IPS-18a (cell line): Measurements from ENCODE around the gene CXCL8.
"Not testable (repeated sequence)": the region's sequence is repeated elsewhere in the genome, so short reads cannot be mapped to it uniquely, and the experiment has no call there.

Source experiments
- H3K27ac ChIP-seq: one replicate; pipeline ENCODE4 v1.5.1; 2013; ENCODE audit warnings: low read length
- H3K27me3 ChIP-seq: one replicate; pipeline ENCODE4 v1.6.1; 2013; ENCODE audit warnings: mild to moderate bottlenecking, low read length; ENCODE audit not compliant: control insufficient read depth, insufficient read depth
- H3K36me3 ChIP-seq: one replicate; pipeline ENCODE4 v1.6.1; 2013; ENCODE audit warnings: low read depth, low read length; ENCODE audit not compliant: control insufficient read depth
- H3K4me1 ChIP-seq: one replicate; pipeline ENCODE4 v1.6.1; 2013; ENCODE audit warnings: low read depth, low read length; ENCODE audit not compliant: control insufficient read depth
- H3K4me3 ChIP-seq: one replicate; pipeline ENCODE4 v1.5.1; 2013; ENCODE audit warnings: low read length
- H3K9ac ChIP-seq: one replicate; pipeline ENCODE4 v1.6.1; 2013; ENCODE audit warnings: mild to moderate bottlenecking, low read length, moderate library complexity
- H3K9me3 ChIP-seq: one replicate; pipeline ENCODE4 v1.6.1; 2013; ENCODE audit warnings: low read depth, low read length; ENCODE audit not compliant: control insufficient read depth

The CXCL8 gene

GRCh38 chr4:73740353-73740778 lies at the start of gene CXCL8:
Gene CXCL8, plus strand, starts transcription at chr4:73740569. Its CDS starts 90 bp downstream, at chr4:73740659.
- H3K36me3 ChIP-seq, result no peaks in the 10 kb centered on the region
- no peak within 1 kb of the TSS for H3K4me3 ChIP-seq

GRCh38 chr4:73691201-73691600 lies 49.2 kb upstream of the CXCL8 start:
- H3K9me3 ChIP-seq, H3K4me1 ChIP-seq, H3K36me3 ChIP-seq, H3K4me3 ChIP-seq, H3K27ac ChIP-seq, H3K27me3 ChIP-seq, H3K9ac ChIP-seq: not testable (repeated sequence)

More at GRCh38 chr4:73740353-73740778, at the start of gene CXCL8:
- no peaks in the 10 kb centered on the region for H3K9me3 ChIP-seq
- no peak within 1 kb of the TSS for H3K27ac ChIP-seq
- H3K27me3 ChIP-seq, result no peaks in the 10 kb centered on the region
- H3K9ac ChIP-seq, result no peak within 1 kb of the TSS
- H3K4me1 ChIP-seq, result no peaks in the 10 kb centered on the region

GRCh38 chr4:73691759-73692158 lies 48.6 kb upstream of the CXCL8 start:
- no peak overlapping the region for H3K9ac ChIP-seq
- H3K27me3 ChIP-seq, result no peaks in the 10 kb centered on the region
- H3K36me3 ChIP-seq, result no peaks in the 10 kb centered on the region
- H3K4me3 ChIP-seq, result no peak overlapping the region
- H3K27ac ChIP-seq, result no peak overlapping the region
- H3K4me1 ChIP-seq, result no peaks in the 10 kb centered on the region
- no peaks in the 10 kb centered on the region for H3K9me3 ChIP-seq

- no peak overlapping the region for H3K9ac ChIP-seq
- no peak overlapping the region for H3K4me3 ChIP-seq
- no peaks in the 10 kb centered on the region for H3K4me1 ChIP-seq
- H3K36me3 ChIP-seq, result no peaks in the 10 kb centered on the region
- no peaks in the 10 kb centered on the region for H3K9me3 ChIP-seq
- H3K27me3 ChIP-seq, result no peaks in the 10 kb centered on the region
- no peak overlapping the region for H3K27ac ChIP-seq
Measured at GRCh38 chr4:73692254-73692653, 48.1 kb upstream of the CXCL8 start.

GRCh38 chr4:73692701-73693100 lies 47.7 kb upstream of the CXCL8 start:
- Histone ChIP-seq H3K9ac (no peak overlapping the region), H3K36me3 (no peaks in the 10 kb centered on the region), H3K4me1 (no peaks in the 10 kb centered on the region), H3K9me3 (no peaks in the 10 kb centered on the region), H3K27ac (no peak overlapping the region), H3K4me3 (no peak overlapping the region), H3K27me3 (no peaks in the 10 kb centered on the region)

- Histone ChIP-seq H3K9me3 (no peaks in the 10 kb centered on the region), H3K4me3 (no peak overlapping the region), H3K27me3 (no peaks in the 10 kb centered on the region), H3K4me1 (no peaks in the 10 kb centered on the region), H3K9ac (no peak overlapping the region), H3K27ac (no peak overlapping the region), H3K36me3 (no peaks in the 10 kb centered on the region)
Measured at GRCh38 chr4:73693811-73694210, 46.6 kb upstream of the CXCL8 start.

- no peaks in the 10 kb centered on the region for H3K9me3 ChIP-seq
- H3K27ac ChIP-seq, result no peak overlapping the region
- H3K9ac ChIP-seq, result no peak overlapping the region
- no peak overlapping the region for H3K4me3 ChIP-seq
- H3K27me3 ChIP-seq, result no peaks in the 10 kb centered on the region
- H3K36me3 ChIP-seq, result no peaks in the 10 kb centered on the region
- no peaks in the 10 kb centered on the region for H3K4me1 ChIP-seq
Measured at GRCh38 chr4:73698217-73698616, 42.2 kb upstream of the CXCL8 start.

GRCh38 chr4:73701116-73701515 lies 39.3 kb upstream of the CXCL8 start:
- H3K4me1 ChIP-seq, result peaks cover 11% of the 10 kb centered on the region
- no peak overlapping the region for H3K27ac ChIP-seq
- no peak overlapping the region for H3K9ac ChIP-seq

GRCh38 chr4:73702796-73703287 lies 37.5 kb upstream of the CXCL8 start:
- Histone ChIP-seq H3K9me3 (no peaks in the 10 kb centered on the region), H3K27ac (no peak overlapping the region), H3K4me1 (peaks cover 11% of the 10 kb centered on the region), H3K27me3 (no peaks in the 10 kb centered on the region), H3K9ac (no peak overlapping the region), H3K36me3 (no peaks in the 10 kb centered on the region), H3K4me3 (no peak overlapping the region)

More at GRCh38 chr4:73701116-73701515, 39.3 kb upstream of the CXCL8 start:
- Histone ChIP-seq H3K9me3 (no peaks in the 10 kb centered on the region), H3K4me3 (no peak overlapping the region), H3K27me3 (no peaks in the 10 kb centered on the region), H3K36me3 (no peaks in the 10 kb centered on the region)

GRCh38 chr4:73703320-73703719 lies 37.0 kb upstream of the CXCL8 start:
- no peaks in the 10 kb centered on the region for H3K9me3 ChIP-seq
- H3K4me1 ChIP-seq, result peaks cover 11% of the 10 kb centered on the region
- H3K27ac ChIP-seq, result no peak overlapping the region
- no peaks in the 10 kb centered on the region for H3K36me3 ChIP-seq
- no peak overlapping the region for H3K9ac ChIP-seq
- no peak overlapping the region for H3K4me3 ChIP-seq
- no peaks in the 10 kb centered on the region for H3K27me3 ChIP-seq

- H3K27me3 ChIP-seq, result no peaks in the 10 kb centered on the region
- no peaks in the 10 kb centered on the region for H3K36me3 ChIP-seq
- no peak overlapping the region for H3K4me3 ChIP-seq
- H3K9me3 ChIP-seq, result no peaks in the 10 kb centered on the region
- no peak overlapping the region for H3K27ac ChIP-seq
- peaks cover 11% of the 10 kb centered on the region for H3K4me1 ChIP-seq
- H3K9ac ChIP-seq, result no peak overlapping the region
Measured at GRCh38 chr4:73704314-73705055, 35.9 kb upstream of the CXCL8 start.

GRCh38 chr4:73705056-73705432 lies 35.3 kb upstream of the CXCL8 start:
- no peak overlapping the region for H3K9ac ChIP-seq
- H3K4me1 ChIP-seq, result peaks cover 11% of the 10 kb centered on the region
- H3K36me3 ChIP-seq, result no peaks in the 10 kb centered on the region
- H3K4me3 ChIP-seq, result no peak overlapping the region
- H3K27ac ChIP-seq, result no peak overlapping the region
- no peaks in the 10 kb centered on the region for H3K9me3 ChIP-seq
- H3K27me3 ChIP-seq, result no peaks in the 10 kb centered on the region
